GM21526 (cell line): Measurements from ENCODE around the gene WDR19.
"Not testable (repeated sequence)": the region's sequence is repeated elsewhere in the genome, so short reads cannot be mapped to it uniquely, and the experiment has no call there.

ENCODE experiments used
- ATAC-seq: cut with Tn5 transposase; IDR thresholded peaks from one replicate; pipeline ENCODE4 v1.9.1; 2021; ENCODE audit warnings: moderate library complexity; ENCODE audit not compliant: unreplicated experiment, low FRiP score

WDR19 gene

GRCh38 chr4:39292433-39292832, 110.1 kb downstream of the WDR19 start:
- ATAC-seq, result not testable (repeated sequence)

GRCh38 chr4:39295784-39296183, 113.5 kb downstream of the WDR19 start:
- no peak for ATAC-seq

GRCh38 chr4:39302901-39303300, 120.6 kb downstream of the WDR19 start:
- ATAC-seq, result no peak

- ATAC-seq, result no peak
Observed at GRCh38 chr4:39303871-39304270, 121.5 kb downstream of the WDR19 start.

- no peak for ATAC-seq
Observed at GRCh38 chr4:39304651-39305050, 122.3 kb downstream of the WDR19 start.

GRCh38 chr4:39305912-39306677, 123.8 kb downstream of the WDR19 start:
- ATAC-seq, result no peak

- no peak for ATAC-seq
Observed at GRCh38 chr4:39308611-39309010, 126.3 kb downstream of the WDR19 start.

GRCh38 chr4:39312816-39313215, 130.5 kb downstream of the WDR19 start:
- ATAC-seq, result no peak

- no peak for ATAC-seq
Observed at GRCh38 chr4:39319676-39320075, 137.3 kb downstream of the WDR19 start.

- no peak for ATAC-seq
Observed at GRCh38 chr4:39320381-39321115, 138.2 kb downstream of the WDR19 start.

GRCh38 chr4:39323821-39324220, 141.5 kb downstream of the WDR19 start:
- ATAC-seq, result no peak

- ATAC-seq, result no peak
Observed at GRCh38 chr4:39324446-39324845, 142.1 kb downstream of the WDR19 start.

- ATAC-seq, result no peak
Observed at GRCh38 chr4:39324897-39325613, 142.7 kb downstream of the WDR19 start.

GRCh38 chr4:39326468-39326977, 144.2 kb downstream of the WDR19 start:
- no peak for ATAC-seq

GRCh38 chr4:39330353-39330752, 148.0 kb downstream of the WDR19 start:
- no peak for ATAC-seq

GRCh38 chr4:39331191-39331590, 148.9 kb downstream of the WDR19 start:
- no peak for ATAC-seq
